Activated T-helper 1 cell treated with Interleukin-2 at 50 U/mL for 16 hours (primary cell): ENCODE data around the gene TNPO2.
"Not testable (repeated sequence)": the region's sequence is repeated elsewhere in the genome, so short reads cannot be mapped to it uniquely, and the experiment has no call there.

Experiments used
- DNase-seq: peaks from one replicate; pipeline ENCODE4 v3.0.0-alpha.2; 2020; ENCODE audit warnings: low read depth

Gene TNPO2

GRCh38 chr19:12705654-12706331, 17.9 kb downstream of the TNPO2 start:
- DNase-seq, result no peak

GRCh38 chr19:12705169-12705568, 18.6 kb downstream of the TNPO2 start:
- no peak for DNase-seq

GRCh38 chr19:12703046-12703445, 20.7 kb downstream of the TNPO2 start:
- no peak for DNase-seq

GRCh38 chr19:12701596-12702282, 22.0 kb downstream of the TNPO2 start:
- no peak for DNase-seq

- no peak for DNase-seq
These were observed 25.6 kb downstream of the TNPO2 start for GRCh38 chr19:12698138-12698537.

- DNase-seq, result not testable (repeated sequence)
These were observed 26.3 kb downstream of the TNPO2 start for GRCh38 chr19:12697425-12697824.

GRCh38 chr19:12696366-12697335, 27.1 kb downstream of the TNPO2 start, which contains the start of gene FBXW9:
Gene FBXW9 (minus strand): TSS chr19:12696631. CDS start chr19:12696581, 50 bp downstream.
- DNase-seq, result peak; percentile 95

GRCh38 chr19:12695997-12696365, 27.8 kb downstream of the TNPO2 start:
- no peak for DNase-seq

GRCh38 chr19:12695514-12695913, 28.2 kb downstream of the TNPO2 start:
- DNase-seq, result no peak

- DNase-seq, result no peak
These were observed 28.6 kb downstream of the TNPO2 start for GRCh38 chr19:12695096-12695495.

GRCh38 chr19:12694641-12695040, 29.1 kb downstream of the TNPO2 start:
- no peak for DNase-seq

- no peak for DNase-seq
These were observed 30.8 kb downstream of the TNPO2 start for GRCh38 chr19:12692960-12693359.

- no peak for DNase-seq
These were observed 34.0 kb downstream of the TNPO2 start for GRCh38 chr19:12689581-12690216.

GRCh38 chr19:12689012-12689411, 34.7 kb downstream of the TNPO2 start:
- DNase-seq, result no peak

GRCh38 chr19:12687496-12688196, 36.1 kb downstream of the TNPO2 start, which contains the start of gene GNG14:
Gene GNG14 (plus strand): TSS chr19:12687998. CDS start chr19:12688049, 51 bp downstream.
- DNase-seq, result no peak

- no peak for DNase-seq
These were observed 37.9 kb downstream of the TNPO2 start for GRCh38 chr19:12685831-12686230.

- DNase-seq, result peak; percentile 83
These were observed 42.4 kb downstream of the TNPO2 start, which contains the start of gene DHPS for GRCh38 chr19:12681074-12681987. Gene DHPS (minus strand): TSS chr19:12681880. CDS start chr19:12681766, 114 bp downstream.

- no peak for DNase-seq
These were observed 43.7 kb downstream of the TNPO2 start for GRCh38 chr19:12680034-12680433.

GRCh38 chr19:12678039-12678438, 45.7 kb downstream of the TNPO2 start:
- not testable (repeated sequence) for DNase-seq

- no peak for DNase-seq
These were observed 46.8 kb downstream of the TNPO2 start for GRCh38 chr19:12676928-12677327.
